ENCODE data around the gene BRSK2.

DNA sequence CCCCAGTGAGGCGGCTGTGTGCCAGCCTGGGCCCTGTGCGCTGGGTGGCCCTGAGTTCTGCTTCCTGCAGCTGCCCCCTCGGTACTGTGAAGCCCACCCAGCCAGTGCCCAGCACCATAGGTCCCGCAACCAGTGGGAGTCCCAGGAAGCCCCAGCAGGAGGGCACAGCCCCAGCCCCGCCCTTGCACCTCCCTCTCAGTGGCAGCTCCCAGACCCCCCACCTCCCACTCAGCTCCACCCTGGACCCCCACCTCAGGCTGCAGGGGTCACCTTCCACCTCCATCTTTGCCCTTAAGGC, 66.0 kb downstream of the BRSK2 start:
- no peak for TF ChIP-seq CTCF (IDR thresholded peaks at IDR 0.05)
- TF ChIP-seq POLR2A (IDR thresholded peaks at IDR 0.05) = no peak

All from Peyer's patch (tissue), 4 donors.